ENCODE measurements around the gene AMACR. TPM values are rescaled to one million over a fixed set of nuclear protein-coding genes. Genes with fewer than 3 reads are reported as not detected.

Gene AMACR
- total RNA-seq, 2 experiments from 2014 or later, result 4.5 to 5.0 TPM

DNA sequence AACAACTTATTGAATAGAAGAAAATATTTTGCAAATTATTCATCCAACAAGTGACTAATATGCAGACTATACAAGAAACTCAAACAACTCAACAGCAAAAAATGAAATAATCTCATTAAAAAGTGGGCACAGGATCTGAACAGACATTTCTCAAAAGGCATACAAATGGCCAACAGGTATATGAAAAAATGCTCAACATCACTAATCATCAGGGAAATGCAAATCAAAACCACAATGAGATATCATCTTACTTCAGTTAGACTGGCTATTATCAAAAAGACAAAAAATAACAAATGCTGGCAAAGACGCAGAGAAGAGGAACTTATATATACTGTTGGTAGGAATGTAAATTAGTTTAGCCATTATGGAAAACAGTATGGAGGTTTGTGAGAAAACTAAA lies 1.8 kb upstream of the AMACR start:
- Histone ChIP-seq H3K79me2 (ENCODE audit: insufficient read depth, low read depth, low read length) (no peaks in the 10 kb centered on the region), H3K9me2 (ENCODE audit: insufficient read depth, low read length) (no peaks in the 10 kb centered on the region), H4K20me1 (ENCODE audit: insufficient read depth, low read length) (no peaks in the 10 kb centered on the region), H3K4me2 (ENCODE audit: low read length) (no peak overlapping the region), H3K4me1 (ENCODE audit: insufficient read depth, low read length, poor library complexity, severe bottlenecking) (peaks cover 19% of the 10 kb centered on the region), H3K36me3 (ENCODE audit: insufficient read depth, low read length) (no peaks in the 10 kb centered on the region), H3K4me3 (ENCODE audit: low read depth, low read length, poor library complexity, severe bottlenecking) (no peak overlapping the region), H2AFZ (ENCODE audit: low read length) (no peak overlapping the region), H3K27ac (ENCODE audit: low read depth, low read length, poor library complexity, severe bottlenecking) (no peak overlapping the region), H3K9me3 (ENCODE audit: low read length) (no peaks in the 10 kb centered on the region)
- TF ChIP-seq EZH2phosphoT487 (IDR thresholded peaks at IDR 0.05; ENCODE audit: borderline replicate concordance, low read depth, low read length), result no peak
- TF ChIP-seq, protein P1, sequence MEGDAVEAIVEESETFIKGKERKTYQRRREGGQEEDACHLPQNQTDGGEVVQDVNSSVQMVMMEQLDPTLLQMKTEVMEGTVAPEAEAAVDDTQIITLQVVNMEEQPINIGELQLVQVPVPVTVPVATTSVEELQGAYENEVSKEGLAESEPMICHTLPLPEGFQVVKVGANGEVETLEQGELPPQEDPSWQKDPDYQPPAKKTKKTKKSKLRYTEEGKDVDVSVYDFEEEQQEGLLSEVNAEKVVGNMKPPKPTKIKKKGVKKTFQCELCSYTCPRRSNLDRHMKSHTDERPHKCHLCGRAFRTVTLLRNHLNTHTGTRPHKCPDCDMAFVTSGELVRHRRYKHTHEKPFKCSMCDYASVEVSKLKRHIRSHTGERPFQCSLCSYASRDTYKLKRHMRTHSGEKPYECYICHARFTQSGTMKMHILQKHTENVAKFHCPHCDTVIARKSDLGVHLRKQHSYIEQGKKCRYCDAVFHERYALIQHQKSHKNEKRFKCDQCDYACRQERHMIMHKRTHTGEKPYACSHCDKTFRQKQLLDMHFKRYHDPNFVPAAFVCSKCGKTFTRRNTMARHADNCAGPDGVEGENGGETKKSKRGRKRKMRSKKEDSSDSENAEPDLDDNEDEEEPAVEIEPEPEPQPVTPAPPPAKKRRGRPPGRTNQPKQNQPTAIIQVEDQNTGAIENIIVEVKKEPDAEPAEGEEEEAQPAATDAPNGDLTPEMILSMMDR (conservative IDR thresholded peaks at IDR 0.05; ENCODE audit: low read length), result no peak
- BruUV-seq (replicated peaks), result no TSS peak
- CTCF ChIA-PET (ENCODE audit: unreplicated experiment), result no interaction called here
- POLR2A ChIA-PET, result no interaction called here
- DNase-seq (ENCODE audit: low spot score), result no peak
- intact Hi-C loops (cut with micrococcal nuclease; ENCODE audit: unreplicated experiment), result loop anchor here (10.0 kb wide), 1 partner anchor 565 kb away; the partner anchor contains the start of gene TARS1

DNA sequence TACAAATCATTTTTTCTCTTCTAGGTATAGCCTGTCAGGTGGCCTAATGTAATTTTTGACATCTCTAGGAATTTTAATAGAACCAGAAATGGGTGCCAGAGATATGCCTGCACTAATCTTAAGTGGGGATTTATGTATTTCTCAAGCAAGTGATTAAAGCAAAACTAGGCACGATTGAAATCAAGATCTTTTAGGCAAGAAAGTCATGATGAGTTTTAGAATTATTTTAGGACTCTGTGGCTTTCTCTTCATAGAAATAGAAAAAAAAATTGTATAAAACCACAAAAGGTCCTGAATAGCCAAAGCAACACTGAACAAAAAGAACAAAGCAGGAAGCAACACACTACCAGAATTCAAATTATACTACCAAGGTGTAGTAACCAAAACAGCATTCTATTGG lies 952 bp upstream of the AMACR start:
- H3K4me2 ChIP-seq (ENCODE audit: low read length), result peak overlapping the region; percentile 80
- H2AFZ ChIP-seq (ENCODE audit: low read length), result peak overlapping the region; percentile 93
- no peaks in the 10 kb centered on the region for H4K20me1 ChIP-seq (ENCODE audit: insufficient read depth, low read length)
- ChIA-PET POLR2A (interaction anchor here (0.6 to 1.5 kb wide), 6 partner anchors 9 to 233 kb away, joined by 3 to 6 read pairs (median 4); no protein-coding TSS in a partner anchor), CTCF (ENCODE audit: unreplicated experiment) (no interaction called here)
- peak overlapping the region; percentile 65 for H3K27ac ChIP-seq (ENCODE audit: low read depth, low read length, poor library complexity, severe bottlenecking)
- H3K36me3 ChIP-seq (ENCODE audit: insufficient read depth, low read length), result no peaks in the 10 kb centered on the region
- H3K79me2 ChIP-seq (ENCODE audit: insufficient read depth, low read depth, low read length), result no peaks in the 10 kb centered on the region
- DNase-seq (ENCODE audit: low spot score), result no peak
- H3K4me3 ChIP-seq (ENCODE audit: low read depth, low read length, poor library complexity, severe bottlenecking), result peak overlapping the region; percentile 72
- H3K9me3 ChIP-seq (ENCODE audit: low read length), result no peaks in the 10 kb centered on the region
- H3K4me1 ChIP-seq (ENCODE audit: insufficient read depth, low read length, poor library complexity, severe bottlenecking), result peaks cover 19% of the 10 kb centered on the region
- intact Hi-C loops (cut with micrococcal nuclease; ENCODE audit: unreplicated experiment), result loop anchor here (10.0 kb wide), 1 partner anchor 564 kb away; the partner anchor contains the start of gene TARS1
- no peaks in the 10 kb centered on the region for H3K9me2 ChIP-seq (ENCODE audit: insufficient read depth, low read length)
- no TSS peak for BruUV-seq (replicated peaks)
- no peak for TF ChIP-seq EZH2phosphoT487 (IDR thresholded peaks at IDR 0.05; ENCODE audit: borderline replicate concordance, low read depth, low read length)
- TF ChIP-seq, protein P1 (conservative IDR thresholded peaks at IDR 0.05; ENCODE audit: low read length), result no peak

DNA sequence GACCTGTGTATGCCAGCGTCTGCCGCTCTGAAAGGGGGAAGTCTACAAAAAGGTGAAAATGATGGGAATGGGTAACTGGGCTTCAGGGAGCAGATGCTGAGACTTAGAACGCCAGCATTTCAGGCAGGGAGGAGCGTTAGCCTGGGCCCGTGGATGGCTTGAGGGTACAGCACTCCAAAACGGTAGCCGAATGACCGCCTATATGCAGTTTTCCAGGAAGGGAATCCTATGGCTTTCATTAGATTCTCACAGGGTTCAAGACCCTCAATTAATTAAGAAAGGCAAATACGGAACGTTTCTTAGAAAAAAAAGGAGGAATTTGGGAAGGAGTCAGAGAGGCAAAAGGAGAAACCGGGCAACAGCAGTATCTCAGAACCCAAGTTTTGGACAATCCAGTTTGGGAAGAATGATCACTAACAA lies 639 bp downstream of the AMACR start:
- TF ChIP-seq EZH2phosphoT487 (IDR thresholded peaks at IDR 0.05; ENCODE audit: borderline replicate concordance, low read depth, low read length), result no peak
- TF ChIP-seq, protein P1 (conservative IDR thresholded peaks at IDR 0.05; ENCODE audit: low read length), result no peak
- ChIA-PET CTCF (ENCODE audit: unreplicated experiment) (no interaction called here), POLR2A (interaction anchor here (0.6 kb wide), 1 partner anchor 1532 kb away, joined by 4 read pairs; no protein-coding TSS in a partner anchor)
- no peaks in the 10 kb centered on the region for H3K36me3 ChIP-seq (ENCODE audit: insufficient read depth, low read length)
- BruUV-seq (replicated peaks), result no TSS peak
- no peaks in the 10 kb centered on the region for H3K9me2 ChIP-seq (ENCODE audit: insufficient read depth, low read length)
- peaks cover 19% of the 10 kb centered on the region for H3K4me1 ChIP-seq (ENCODE audit: insufficient read depth, low read length, poor library complexity, severe bottlenecking)
- no peaks in the 10 kb centered on the region for H4K20me1 ChIP-seq (ENCODE audit: insufficient read depth, low read length)
- peak overlapping the region; percentile 93; the same call in 1 of the 2 replicates for H2AFZ ChIP-seq (ENCODE audit: low read length)
- H3K79me2 ChIP-seq (ENCODE audit: insufficient read depth, low read depth, low read length), result no peaks in the 10 kb centered on the region
- intact Hi-C loops (cut with micrococcal nuclease; ENCODE audit: unreplicated experiment), result loop anchor here (10.0 kb wide), 1 partner anchor 562 kb away; the partner anchor contains the start of gene TARS1
- H3K27ac ChIP-seq (ENCODE audit: low read depth, low read length, poor library complexity, severe bottlenecking), result peak overlapping the region; percentile 65
- no peaks in the 10 kb centered on the region for H3K9me3 ChIP-seq (ENCODE audit: low read length)
- peak overlapping the region; percentile 72 for H3K4me3 ChIP-seq (ENCODE audit: low read depth, low read length, poor library complexity, severe bottlenecking)
- H3K4me2 ChIP-seq (ENCODE audit: low read length), result peak overlapping the region; percentile 80
- no peak for DNase-seq (ENCODE audit: low spot score)

All from OCI-LY7 (cell line).